ENCODE measurements around the gene SLC19A1. TPM values are rescaled to one million over a fixed set of nuclear protein-coding genes. Genes with fewer than 3 reads are reported as not detected.

Gene SLC19A1
- total RNA-seq, 1 donor from 2014 or later, result 53.3 TPM

- Mint-ChIP-seq H3K36me3 (ENCODE audit: unreplicated experiment) (peaks cover 6% of the 10 kb centered on the region), H3K9me3 (ENCODE audit: unreplicated experiment) (peaks cover 8% of the 10 kb centered on the region), H3K4me1 (ENCODE audit: low read depth, unreplicated experiment) (no peaks in the 10 kb centered on the region), H3K27ac (ENCODE audit: unreplicated experiment) (no peak overlapping the region), H3K4me3 (ENCODE audit: unreplicated experiment) (no peak overlapping the region), H3K27me3 (ENCODE audit: unreplicated experiment) (peaks cover 10% of the 10 kb centered on the region)
- TF ChIP-seq CTCF (IDR thresholded peaks at IDR 0.05; ENCODE audit: partially characterized antibody, unreplicated experiment), result no peak
- no peak for DNase-seq
These were observed 43.0 kb downstream of the SLC19A1 start for GRCh38 chr21:45499201-45499750.

GRCh38 chr21:45498646-45499000 is 43.6 kb downstream of the SLC19A1 start:
- H3K9me3 Mint-ChIP-seq (ENCODE audit: unreplicated experiment), result peaks cover 8% of the 10 kb centered on the region
- H3K27ac Mint-ChIP-seq (ENCODE audit: unreplicated experiment), result no peak overlapping the region
- no peak for TF ChIP-seq CTCF (IDR thresholded peaks at IDR 0.05; ENCODE audit: partially characterized antibody, unreplicated experiment)
- no peaks in the 10 kb centered on the region for H3K4me1 Mint-ChIP-seq (ENCODE audit: low read depth, unreplicated experiment)
- no peak for DNase-seq
- no peak overlapping the region for H3K4me3 Mint-ChIP-seq (ENCODE audit: unreplicated experiment)
- peaks cover 10% of the 10 kb centered on the region for H3K27me3 Mint-ChIP-seq (ENCODE audit: unreplicated experiment)
- peaks cover 6% of the 10 kb centered on the region for H3K36me3 Mint-ChIP-seq (ENCODE audit: unreplicated experiment)

- Mint-ChIP-seq H3K4me1 (ENCODE audit: low read depth, unreplicated experiment) (no peaks in the 10 kb centered on the region), H3K36me3 (ENCODE audit: unreplicated experiment) (peaks cover 6% of the 10 kb centered on the region), H3K27ac (ENCODE audit: unreplicated experiment) (no peak overlapping the region), H3K27me3 (ENCODE audit: unreplicated experiment) (peaks cover 10% of the 10 kb centered on the region), H3K9me3 (ENCODE audit: unreplicated experiment) (peaks cover 8% of the 10 kb centered on the region), H3K4me3 (ENCODE audit: unreplicated experiment) (no peak overlapping the region)
- no peak for TF ChIP-seq CTCF (IDR thresholded peaks at IDR 0.05; ENCODE audit: partially characterized antibody, unreplicated experiment)
- DNase-seq, result no peak
These were observed 44.2 kb downstream of the SLC19A1 start for GRCh38 chr21:45497846-45498645.

- peak; percentile 31 for TF ChIP-seq CTCF (IDR thresholded peaks at IDR 0.05; ENCODE audit: partially characterized antibody, unreplicated experiment)
- H3K36me3 Mint-ChIP-seq (ENCODE audit: unreplicated experiment), result peaks cover 6% of the 10 kb centered on the region
- H3K4me3 Mint-ChIP-seq (ENCODE audit: unreplicated experiment), result no peak overlapping the region
- no peak overlapping the region for H3K27ac Mint-ChIP-seq (ENCODE audit: unreplicated experiment)
- H3K27me3 Mint-ChIP-seq (ENCODE audit: unreplicated experiment), result peaks cover 6% of the 10 kb centered on the region
- peak; percentile 14 for DNase-seq
- H3K4me1 Mint-ChIP-seq (ENCODE audit: low read depth, unreplicated experiment), result no peaks in the 10 kb centered on the region
- peaks cover 3% of the 10 kb centered on the region for H3K9me3 Mint-ChIP-seq (ENCODE audit: unreplicated experiment)
These were observed 45.0 kb downstream of the SLC19A1 start for GRCh38 chr21:45496968-45497845.
